HG03442 (cell line): ENCODE measurements around the gene SRGN.

Source experiments
- ATAC-seq: cut with Tn5 transposase; IDR thresholded peaks from one replicate; pipeline ENCODE4 v1.9.1; 2021; ENCODE audit warnings: mild to moderate bottlenecking, moderate library complexity; ENCODE audit not compliant: unreplicated experiment

SRGN gene

DNA sequence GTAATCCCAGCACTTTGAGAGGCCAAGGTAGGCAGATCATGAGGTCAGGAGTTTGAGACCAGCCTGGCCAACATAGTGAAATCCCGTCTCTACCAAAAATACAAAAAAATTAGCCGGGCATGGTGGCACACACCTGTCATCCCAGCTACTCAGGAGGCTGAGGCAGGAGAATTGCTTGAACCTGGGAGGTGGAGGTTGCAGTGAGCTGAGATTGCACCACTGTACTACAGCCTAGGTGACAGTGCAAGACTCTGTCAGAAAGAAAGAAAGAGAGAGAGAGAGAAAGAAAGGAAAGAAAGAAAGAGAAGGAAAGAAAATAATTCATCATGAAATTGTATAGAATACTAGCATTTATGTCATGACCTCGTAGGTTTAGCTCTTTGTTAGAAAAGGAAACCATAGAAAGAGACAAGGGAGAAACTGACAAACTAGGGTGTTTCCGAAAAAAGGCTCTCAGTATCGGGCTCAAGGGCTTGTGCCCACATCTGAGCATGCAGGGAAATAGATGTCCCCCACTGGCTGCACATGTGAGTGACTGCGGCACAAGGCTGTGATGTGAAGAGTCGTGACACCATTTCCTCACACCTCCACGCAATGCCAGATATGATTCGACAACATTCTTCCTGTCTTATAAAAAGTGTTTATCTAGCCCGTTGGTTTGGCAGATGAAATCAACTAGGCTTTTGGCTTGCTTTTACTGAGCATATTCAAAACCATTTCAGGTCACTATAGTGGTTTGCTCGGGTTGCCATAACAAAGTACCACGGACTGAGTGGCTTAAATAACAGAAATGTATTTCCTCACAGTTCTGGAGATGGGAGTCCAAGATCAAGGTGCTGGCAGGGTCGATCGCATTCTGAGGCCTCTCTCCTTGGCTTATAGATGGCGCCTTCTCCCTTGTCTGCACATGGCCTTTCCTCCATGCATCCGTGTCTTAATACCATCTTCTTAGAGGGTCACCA lies 2.0 kb downstream of the SRGN start:
- peak; percentile 33 for ATAC-seq

- ATAC-seq: no peak
Measured at GRCh38 chr10:69090685-69091084, 2.8 kb downstream of the SRGN start.

- no peak for ATAC-seq
Measured at GRCh38 chr10:69091143-69091651, 3.3 kb downstream of the SRGN start.

DNA sequence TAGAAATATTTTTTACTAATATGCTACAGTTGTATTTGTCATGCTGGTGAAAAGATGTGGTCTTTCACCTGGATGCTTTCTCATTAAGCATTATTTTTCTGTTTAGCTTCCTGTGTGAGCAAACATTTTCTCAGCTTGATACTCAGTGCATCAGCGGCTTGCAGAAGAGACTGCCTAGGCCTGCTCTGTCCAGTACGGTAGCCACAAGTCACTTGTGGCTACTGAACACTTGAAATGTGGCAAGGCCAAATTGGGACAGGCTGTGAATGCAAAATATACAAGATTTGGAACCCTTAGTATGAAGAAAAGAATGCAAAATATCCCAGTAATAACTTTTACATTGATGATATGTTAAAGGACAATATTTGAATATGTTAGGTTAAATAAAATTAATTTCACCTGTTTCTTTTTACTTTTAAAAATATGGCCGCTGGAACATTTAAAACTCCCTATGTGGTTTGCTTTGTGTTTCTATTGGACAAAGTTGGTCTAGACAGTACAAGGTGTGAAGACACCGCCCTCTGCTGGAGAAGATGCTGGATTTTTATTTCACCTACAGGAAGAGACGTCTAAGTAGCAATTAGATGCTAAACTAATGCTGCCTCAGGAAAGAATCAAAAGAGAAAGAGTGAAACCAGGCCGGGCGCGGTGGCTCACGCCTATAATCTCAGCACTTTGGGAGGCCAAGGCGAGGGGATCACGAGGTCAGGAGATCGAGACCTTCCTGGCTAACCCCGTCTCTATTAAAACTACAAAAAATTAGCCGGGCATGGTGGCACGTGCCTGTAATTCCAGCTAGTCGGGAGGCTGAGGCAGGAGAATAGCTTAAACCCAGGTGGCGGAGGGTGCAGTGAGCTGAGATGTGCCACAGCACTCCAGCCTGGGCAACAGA lies 5.3 kb downstream of the SRGN start:
- ATAC-seq: peak; percentile 37

GRCh38 chr10:69093933-69094332 lies 6.0 kb downstream of the SRGN start:
- ATAC-seq: no peak

GRCh38 chr10:69096045-69096444 lies 8.1 kb downstream of the SRGN start:
- ATAC-seq: peak; percentile 62

GRCh38 chr10:69097729-69098128 lies 9.8 kb downstream of the SRGN start:
- ATAC-seq: no peak

DNA sequence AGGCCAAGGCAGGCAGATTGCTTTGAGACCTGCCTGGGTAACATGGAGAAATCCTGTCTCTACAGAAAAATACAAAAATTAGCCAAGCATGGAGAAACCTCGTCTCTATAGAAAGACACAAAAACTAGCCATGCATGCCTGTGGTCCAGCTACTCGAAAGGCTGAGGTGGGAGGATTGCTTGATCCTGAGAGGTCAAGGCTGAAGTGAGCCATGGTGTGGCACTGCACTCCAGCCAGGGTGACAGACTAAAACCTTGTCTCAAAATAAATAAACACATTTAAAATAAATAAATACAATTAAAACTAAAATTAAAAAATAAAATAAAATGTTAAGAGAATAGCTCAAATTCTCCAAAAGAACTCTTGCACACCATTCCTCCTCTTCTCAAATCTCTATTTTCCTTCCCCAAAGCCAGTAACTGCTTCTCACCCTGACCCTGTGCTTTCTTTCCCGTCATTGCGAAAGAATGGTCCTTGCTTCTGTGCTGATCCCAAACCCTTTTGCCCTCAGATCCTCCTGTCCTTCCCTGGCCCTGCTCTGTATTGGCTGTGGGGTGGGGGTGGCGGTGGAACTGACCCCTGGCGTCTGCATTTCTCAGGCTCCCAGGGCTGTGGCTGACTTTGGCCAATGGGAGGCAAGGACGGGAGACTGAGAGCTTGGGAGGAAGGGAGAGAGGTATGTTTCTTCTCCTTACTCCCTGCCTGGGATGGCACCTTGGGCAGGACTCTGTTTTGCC lies 12.4 kb downstream of the SRGN start:
- no peak for ATAC-seq

DNA sequence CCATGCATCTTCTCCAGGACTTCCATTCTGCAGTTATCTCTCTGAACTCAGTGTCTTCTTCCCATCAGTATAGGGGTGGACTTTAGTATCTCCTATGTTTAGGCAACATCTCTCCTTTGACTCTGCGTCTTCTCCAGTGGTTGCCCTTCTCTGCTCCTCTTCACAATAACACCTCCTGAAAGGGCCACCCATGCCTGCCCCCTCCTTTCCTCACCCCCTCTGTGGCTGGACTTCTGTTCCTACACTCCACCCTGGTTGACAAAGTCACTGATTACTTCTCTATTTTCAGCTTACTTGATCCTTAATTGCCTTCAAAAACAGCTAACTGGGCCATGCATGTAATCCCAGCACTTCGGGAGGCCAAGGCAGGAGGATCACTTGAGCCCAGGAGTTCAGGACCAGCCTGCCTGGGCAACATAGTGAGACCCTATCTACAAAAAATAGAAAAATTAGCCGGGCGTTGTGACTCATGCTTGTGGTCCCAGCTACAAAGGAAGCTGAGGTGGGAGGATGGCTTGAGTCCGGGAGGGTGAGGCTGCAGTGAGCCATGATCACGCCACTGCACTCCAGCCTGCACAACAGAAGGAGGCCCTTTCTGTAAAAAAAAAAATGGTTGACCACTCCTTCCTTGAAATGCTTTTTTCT lies 13.7 kb downstream of the SRGN start:
- ATAC-seq: no peak

DNA sequence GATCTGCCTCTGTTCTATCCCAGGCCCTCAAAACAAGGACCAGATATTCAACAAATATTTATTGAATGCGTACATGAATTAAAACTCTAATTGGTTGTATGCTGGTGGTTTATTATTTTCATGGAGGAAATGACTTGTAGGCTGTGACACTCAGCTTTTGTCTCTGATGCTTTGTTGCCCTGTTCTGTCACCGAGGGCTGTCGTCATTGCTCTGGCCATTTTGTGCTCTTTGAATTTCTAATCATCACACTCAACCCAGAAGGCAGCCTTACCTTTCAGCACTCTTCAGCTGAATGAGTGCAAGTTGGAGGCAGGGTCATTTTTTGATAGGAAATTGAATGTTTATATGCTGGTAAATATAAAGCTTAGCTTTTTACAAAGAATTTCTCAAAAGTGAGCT lies 14.5 kb downstream of the SRGN start:
- no peak for ATAC-seq

- no peak for ATAC-seq
Measured at GRCh38 chr10:69103784-69104183, 15.9 kb downstream of the SRGN start.

DNA sequence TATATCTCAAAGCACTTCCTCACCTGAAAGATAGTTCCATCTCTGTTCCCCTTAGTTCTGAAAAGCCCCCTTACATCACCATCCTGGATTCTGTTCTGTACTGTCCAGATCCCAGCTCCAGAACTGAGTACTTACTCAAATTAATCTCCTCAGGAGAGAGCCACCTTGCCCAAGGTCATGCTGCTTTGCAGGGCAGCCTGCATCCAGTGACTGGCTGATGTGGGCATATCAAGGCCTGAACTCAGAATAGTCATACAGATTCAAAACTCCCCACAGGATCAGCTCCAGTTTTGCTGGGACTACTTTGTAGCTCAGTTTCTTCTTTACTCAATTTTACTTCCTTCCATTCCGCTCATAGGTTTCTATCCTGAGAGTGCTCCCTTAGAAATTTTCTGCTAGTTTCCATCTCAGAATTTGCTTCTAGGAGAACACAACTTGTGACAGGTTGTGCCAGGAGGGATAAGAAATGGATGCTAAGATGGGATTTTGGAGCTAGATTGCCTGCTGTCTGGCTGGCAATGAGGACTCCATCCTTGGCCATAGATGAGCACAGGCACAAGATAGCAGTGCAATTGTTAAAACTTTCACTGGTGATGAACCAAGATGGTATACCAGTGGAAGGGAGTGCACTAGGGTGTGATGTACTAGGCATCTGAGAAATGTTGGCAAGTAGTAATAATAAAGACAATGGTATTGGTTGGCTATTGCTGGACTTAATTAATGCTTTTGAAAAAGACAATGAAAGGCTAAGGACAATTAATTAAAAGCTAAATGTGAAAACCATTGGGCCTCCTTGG lies 17.3 kb downstream of the SRGN start:
- ATAC-seq: no peak

GRCh38 chr10:69107176-69107490 lies 19.2 kb downstream of the SRGN start:
- ATAC-seq: no peak

GRCh38 chr10:69107699-69108098 lies 19.8 kb downstream of the SRGN start:
- no peak for ATAC-seq

- ATAC-seq: no peak
Measured at GRCh38 chr10:69119896-69120295, 32.0 kb downstream of the SRGN start.

DNA sequence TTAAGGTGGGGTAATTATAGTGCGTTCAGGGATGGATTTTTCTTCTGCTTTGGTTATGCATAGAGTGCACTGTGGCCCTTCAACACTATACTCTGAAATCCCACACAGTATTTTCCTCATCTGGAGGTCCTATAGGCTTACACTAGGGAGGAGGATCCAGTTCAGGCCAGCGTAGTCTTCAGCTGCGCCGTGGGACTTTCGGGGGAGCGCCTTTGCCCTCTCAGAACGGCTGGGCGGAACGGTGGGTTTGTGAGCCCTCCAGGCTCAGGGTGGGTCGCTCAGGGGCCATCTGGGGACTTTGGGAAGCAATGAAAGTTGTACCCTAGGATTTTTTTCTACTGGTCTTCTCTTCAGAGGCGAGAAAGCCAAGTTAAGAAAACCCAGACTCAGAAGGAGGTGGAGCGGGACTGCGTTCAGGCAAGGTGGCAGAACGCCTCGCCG lies 35.4 kb downstream of the SRGN start:
- ATAC-seq: peak; percentile 51

GRCh38 chr10:69123747-69124562 lies 36.1 kb downstream of the SRGN start, which contains the start of gene VPS26A:
Gene VPS26A, plus strand, starts transcription at chr10:69124178. Its CDS starts 100 bp downstream, at chr10:69124278.
- ATAC-seq: peak; percentile 76

DNA sequence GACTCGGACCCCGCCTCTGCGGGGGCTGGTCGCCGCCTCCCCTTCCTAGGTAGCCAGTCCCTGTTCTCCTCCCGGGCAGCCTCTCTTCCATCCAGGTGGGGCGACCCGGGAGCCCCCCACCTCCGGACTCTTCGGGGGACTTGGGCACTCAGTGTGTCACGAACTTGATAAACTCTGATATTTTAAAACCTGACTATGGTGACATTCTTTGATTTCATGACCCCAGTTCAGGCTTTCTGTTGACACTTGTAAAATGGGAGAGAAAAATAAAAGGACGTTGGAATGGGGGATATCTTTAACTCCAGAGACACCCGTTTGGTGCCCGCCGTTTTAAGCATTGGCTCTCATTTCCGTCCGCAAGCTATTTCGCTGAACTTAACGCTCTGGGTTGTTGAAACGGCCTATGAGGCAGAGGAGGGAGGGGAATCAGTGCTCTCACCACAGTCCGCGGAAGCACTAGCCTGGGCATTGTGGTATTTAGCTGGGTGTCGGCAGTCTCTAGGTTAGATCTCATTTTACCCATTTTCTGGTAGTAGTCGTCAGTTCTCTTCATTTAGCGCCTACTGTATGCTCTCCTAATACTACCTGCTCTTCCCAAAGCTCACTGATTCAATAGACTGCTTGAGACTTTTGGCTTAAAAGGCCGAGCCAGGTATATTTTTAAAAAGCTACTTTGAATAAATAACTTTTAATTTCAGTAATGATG lies 36.8 kb downstream of the SRGN start:
- peak; percentile 28 for ATAC-seq
